ENCODE measurements around the gene CAPSL. TPM values are rescaled to one million over a fixed set of nuclear protein-coding genes. Genes with fewer than 3 reads are reported as not detected.

CAPSL gene
- total and polyA plus RNA-seq, 2 experiments from 2014 or later: not detected

- TF ChIP-seq, protein P1, sequence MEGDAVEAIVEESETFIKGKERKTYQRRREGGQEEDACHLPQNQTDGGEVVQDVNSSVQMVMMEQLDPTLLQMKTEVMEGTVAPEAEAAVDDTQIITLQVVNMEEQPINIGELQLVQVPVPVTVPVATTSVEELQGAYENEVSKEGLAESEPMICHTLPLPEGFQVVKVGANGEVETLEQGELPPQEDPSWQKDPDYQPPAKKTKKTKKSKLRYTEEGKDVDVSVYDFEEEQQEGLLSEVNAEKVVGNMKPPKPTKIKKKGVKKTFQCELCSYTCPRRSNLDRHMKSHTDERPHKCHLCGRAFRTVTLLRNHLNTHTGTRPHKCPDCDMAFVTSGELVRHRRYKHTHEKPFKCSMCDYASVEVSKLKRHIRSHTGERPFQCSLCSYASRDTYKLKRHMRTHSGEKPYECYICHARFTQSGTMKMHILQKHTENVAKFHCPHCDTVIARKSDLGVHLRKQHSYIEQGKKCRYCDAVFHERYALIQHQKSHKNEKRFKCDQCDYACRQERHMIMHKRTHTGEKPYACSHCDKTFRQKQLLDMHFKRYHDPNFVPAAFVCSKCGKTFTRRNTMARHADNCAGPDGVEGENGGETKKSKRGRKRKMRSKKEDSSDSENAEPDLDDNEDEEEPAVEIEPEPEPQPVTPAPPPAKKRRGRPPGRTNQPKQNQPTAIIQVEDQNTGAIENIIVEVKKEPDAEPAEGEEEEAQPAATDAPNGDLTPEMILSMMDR (IDR thresholded peaks at IDR 0.05; ENCODE audit: low read depth, low read length): no peak
- Histone ChIP-seq H3K27ac (no peak overlapping the region), H3K9me3 (ENCODE audit: low read depth) (no peaks in the 10 kb centered on the region), H3K4me1 (ENCODE audit: low read depth) (no peaks in the 10 kb centered on the region), H3K4me3 (no peak overlapping the region), H3K27me3 (peaks cover 44% of the 10 kb centered on the region), H3K36me3 (no peaks in the 10 kb centered on the region)
- DNase-seq (ENCODE audit: low read depth in 1 of 2, low spot score in 1 of 2): no peak
Observed at GRCh38 chr5:35922468-35922867, 16.0 kb downstream of the CAPSL start.

GRCh38 chr5:35921930-35922329 lies 16.5 kb downstream of the CAPSL start:
- no peaks in the 10 kb centered on the region for H3K36me3 ChIP-seq
- H3K27me3 ChIP-seq: peaks cover 39% of the 10 kb centered on the region
- TF ChIP-seq, protein P1 (IDR thresholded peaks at IDR 0.05; ENCODE audit: low read depth, low read length): no peak
- no peaks in the 10 kb centered on the region for H3K4me1 ChIP-seq (ENCODE audit: low read depth)
- H3K9me3 ChIP-seq (ENCODE audit: low read depth): no peaks in the 10 kb centered on the region
- H3K4me3 ChIP-seq: no peak overlapping the region
- no peak overlapping the region for H3K27ac ChIP-seq
- DNase-seq (ENCODE audit: low read depth in 1 of 2, low spot score in 1 of 2): no peak

DNA sequence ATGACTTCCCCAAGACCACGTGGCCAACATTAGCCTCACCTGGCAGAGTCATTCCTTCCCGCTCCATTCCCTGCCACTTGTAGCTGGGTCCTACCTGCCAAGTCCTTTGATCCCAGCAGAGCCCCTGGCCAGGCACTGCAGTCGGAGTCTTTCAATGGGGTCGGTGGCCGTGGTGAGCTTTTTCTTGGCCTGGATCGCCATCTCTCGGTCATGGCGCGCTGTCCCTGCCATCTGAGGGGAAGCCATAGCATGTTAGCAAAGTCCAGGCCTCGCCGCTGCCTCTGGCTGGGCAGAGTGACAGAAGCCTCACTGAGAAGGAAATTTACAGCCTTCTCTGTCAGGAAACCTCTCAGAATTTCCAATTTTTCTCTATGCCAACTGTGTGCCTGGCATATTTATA lies 17.5 kb downstream of the CAPSL start:
- peaks cover 35% of the 10 kb centered on the region for H3K27me3 ChIP-seq
- H3K9me3 ChIP-seq (ENCODE audit: low read depth): no peaks in the 10 kb centered on the region
- no peak overlapping the region for H3K27ac ChIP-seq
- H3K36me3 ChIP-seq: no peaks in the 10 kb centered on the region
- TF ChIP-seq, protein P1 (IDR thresholded peaks at IDR 0.05; ENCODE audit: low read depth, low read length): peak; percentile 36
- H3K4me3 ChIP-seq: no peak overlapping the region
- no peaks in the 10 kb centered on the region for H3K4me1 ChIP-seq (ENCODE audit: low read depth)
- peak; percentile 9 to 30 for DNase-seq (ENCODE audit: low read depth in 1 of 2, low spot score in 1 of 2)

DNA sequence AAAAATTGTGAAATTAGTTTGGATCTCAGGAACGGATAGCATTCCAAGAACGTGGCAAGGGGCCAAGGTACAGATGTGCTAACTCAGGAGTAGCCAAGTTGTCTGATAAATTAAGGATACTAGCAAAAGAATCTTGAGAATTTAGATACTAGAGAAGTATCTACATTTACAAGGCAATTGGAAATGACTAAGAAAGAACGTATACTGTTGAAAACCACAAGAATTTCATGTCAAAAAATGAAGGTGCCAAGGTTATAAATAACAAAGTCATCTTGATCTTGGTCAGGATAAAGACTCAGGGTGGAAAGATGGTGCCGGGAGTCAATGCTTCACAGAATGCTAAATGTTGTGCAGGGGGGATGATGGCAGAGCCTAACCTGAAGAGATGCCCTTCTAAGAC lies 19.2 kb downstream of the CAPSL start:
- TF ChIP-seq, protein P1 (IDR thresholded peaks at IDR 0.05; ENCODE audit: low read depth, low read length): no peak
- H3K9me3 ChIP-seq (ENCODE audit: low read depth): no peaks in the 10 kb centered on the region
- no peak overlapping the region for H3K4me3 ChIP-seq
- no peak overlapping the region for H3K27ac ChIP-seq
- peaks cover 24% of the 10 kb centered on the region for H3K27me3 ChIP-seq
- H3K4me1 ChIP-seq (ENCODE audit: low read depth): no peaks in the 10 kb centered on the region
- DNase-seq (ENCODE audit: low read depth in 1 of 2, low spot score in 1 of 2): peak in 1 of 2 donors; percentile 92
- no peaks in the 10 kb centered on the region for H3K36me3 ChIP-seq

GRCh38 chr5:35908814-35909213 lies 29.6 kb downstream of the CAPSL start:
- TF ChIP-seq, protein P1 (IDR thresholded peaks at IDR 0.05; ENCODE audit: low read depth, low read length): no peak

GRCh38 chr5:35908228-35908627 lies 30.2 kb downstream of the CAPSL start:
- H3K4me1 ChIP-seq (ENCODE audit: low read depth): no peaks in the 10 kb centered on the region
- DNase-seq (ENCODE audit: low read depth in 1 of 2, low spot score in 1 of 2): no peak
- TF ChIP-seq, protein P1 (IDR thresholded peaks at IDR 0.05; ENCODE audit: low read depth, low read length): no peak

More at GRCh38 chr5:35908814-35909213, 29.6 kb downstream of the CAPSL start:
- Histone ChIP-seq H3K9me3 (ENCODE audit: low read depth) (no peaks in the 10 kb centered on the region), H3K27me3 (no peaks in the 10 kb centered on the region), H3K4me3 (no peak overlapping the region), H3K4me1 (ENCODE audit: low read depth) (no peaks in the 10 kb centered on the region), H3K36me3 (no peaks in the 10 kb centered on the region), H3K27ac (no peak overlapping the region)
- peak in 1 of 2 donors; percentile 10 for DNase-seq (ENCODE audit: low read depth in 1 of 2, low spot score in 1 of 2)

More at GRCh38 chr5:35908228-35908627, 30.2 kb downstream of the CAPSL start:
- Histone ChIP-seq H3K27me3 (no peaks in the 10 kb centered on the region), H3K36me3 (no peaks in the 10 kb centered on the region), H3K9me3 (ENCODE audit: low read depth) (no peaks in the 10 kb centered on the region), H3K4me3 (no peak overlapping the region), H3K27ac (no peak overlapping the region)
